GM18951 (cell line): ENCODE data around the gene AGBL5.

Experiments used
- POLR2A ChIP-seq: IDR thresholded peaks from 4 replicates; pipeline ENCODE4 v1.6.1; 2011; ENCODE audit warnings: mild to moderate bottlenecking; ENCODE audit not compliant: insufficient read length, insufficient read depth; ENCODE audit errors: extremely low read depth
- in situ Hi-C: fragments of 300-500 bp; cut with MboI; formaldehyde crosslinking; loops from one replicate; pipeline ENCODE4 v1.12.0; 2022; ENCODE audit warnings: low sequenced_read_pairs, mixed read lengths, inconsistent platforms; ENCODE audit not compliant: unreplicated experiment

Gene AGBL5

DNA sequence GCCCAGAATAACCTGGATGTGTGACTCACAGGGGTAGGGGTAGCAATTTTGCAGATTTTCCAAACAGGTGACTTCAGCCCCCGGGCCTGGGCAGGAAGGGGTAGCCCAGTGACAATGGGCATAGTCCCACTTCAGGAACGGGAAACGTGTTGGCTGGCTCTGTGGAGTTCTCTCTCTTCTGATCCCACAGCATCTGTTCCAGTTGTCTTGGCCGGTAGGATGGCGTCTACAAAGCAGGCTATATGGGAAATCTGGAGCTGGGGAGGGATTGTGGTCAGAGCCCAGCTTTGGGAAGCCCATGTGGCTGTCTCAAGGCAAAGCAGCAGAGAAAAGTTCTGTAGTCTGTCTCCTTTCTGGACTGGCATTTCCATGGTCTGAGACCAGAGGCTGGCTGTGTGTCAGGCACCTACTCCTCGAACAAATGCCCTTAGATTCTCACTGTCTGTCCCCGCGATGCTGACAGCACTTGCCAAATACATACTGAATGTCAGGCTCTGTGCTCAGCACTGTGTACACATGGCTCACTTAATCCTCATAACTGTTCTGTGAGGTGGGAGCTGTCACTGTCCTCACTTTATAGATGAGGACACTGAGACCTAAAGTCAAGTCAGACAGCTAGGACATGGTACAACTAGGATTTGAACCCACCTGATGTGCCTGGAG is 36.6 kb upstream of the AGBL5 start:
- TF ChIP-seq POLR2A: no peak
- in situ Hi-C loops: no loop called here

DNA sequence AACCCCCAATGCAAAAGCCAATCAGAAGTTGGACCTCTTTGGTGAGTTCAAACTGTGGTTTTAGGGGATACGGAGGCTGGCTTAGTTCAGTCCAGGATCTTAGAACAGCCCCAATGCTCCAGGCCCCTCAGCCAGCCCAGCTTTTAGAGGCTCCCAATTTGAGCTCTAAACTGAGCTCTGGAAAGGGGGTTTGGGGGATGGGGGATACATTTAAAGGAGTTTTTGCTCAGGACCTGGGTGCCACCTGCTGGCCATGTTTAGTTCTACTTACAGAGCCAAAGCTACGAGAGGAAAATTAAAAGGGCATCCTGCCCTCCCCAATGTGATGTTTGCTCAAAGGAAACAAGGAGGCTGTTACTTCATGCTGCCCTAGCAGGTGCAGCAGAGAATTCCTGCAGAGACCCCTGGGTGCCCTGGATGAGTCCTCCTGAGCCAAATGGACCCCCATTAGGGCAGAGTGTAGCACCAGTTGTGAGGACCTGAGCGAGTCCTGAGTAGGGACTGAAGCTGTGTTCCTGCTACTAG is 34.6 kb upstream of the AGBL5 start:
- in situ Hi-C loops: no loop called here
- no peak for TF ChIP-seq POLR2A

DNA sequence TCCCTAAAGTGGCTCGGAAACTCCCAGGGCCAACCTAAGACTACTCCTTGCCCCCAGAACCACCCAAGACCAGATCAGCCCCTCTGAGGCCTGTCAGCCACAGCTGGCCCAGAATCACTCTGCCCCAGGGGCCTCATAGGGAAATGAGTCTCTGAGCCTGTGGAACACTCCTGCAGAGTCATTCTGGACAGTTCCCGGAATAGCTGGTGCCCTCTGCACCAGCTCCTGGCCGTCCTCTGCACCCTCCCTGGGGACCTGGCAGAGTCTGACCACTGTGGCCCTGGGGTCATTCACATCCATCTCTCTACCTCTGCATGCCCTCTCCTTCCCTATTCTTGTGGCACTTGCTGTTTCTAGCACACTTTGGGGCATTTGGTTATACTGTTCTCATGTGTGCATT is 33.3 kb upstream of the AGBL5 start:
- TF ChIP-seq POLR2A: no peak
- in situ Hi-C loops: no loop called here

DNA sequence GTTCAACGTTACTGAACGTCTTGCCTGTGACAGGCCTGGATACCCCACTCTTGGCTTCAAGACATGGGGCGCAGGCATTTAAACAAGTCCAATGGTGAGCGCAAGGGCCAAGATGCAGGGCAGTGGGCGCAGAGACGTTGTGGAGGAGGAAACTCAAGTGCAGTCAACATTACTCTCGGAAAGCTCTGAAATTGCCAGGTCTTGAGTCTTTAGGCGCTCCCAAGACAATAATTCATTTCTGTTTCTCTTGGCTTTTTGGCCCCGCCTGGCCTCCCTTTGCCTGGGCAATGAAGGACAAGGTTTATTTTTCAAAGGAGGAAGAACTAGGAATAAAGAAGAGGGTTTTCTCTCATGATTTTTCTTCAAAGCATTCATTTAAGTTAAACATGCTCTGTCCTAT is 32.0 kb upstream of the AGBL5 start:
- no peak for TF ChIP-seq POLR2A
- in situ Hi-C loops: no loop called here

DNA sequence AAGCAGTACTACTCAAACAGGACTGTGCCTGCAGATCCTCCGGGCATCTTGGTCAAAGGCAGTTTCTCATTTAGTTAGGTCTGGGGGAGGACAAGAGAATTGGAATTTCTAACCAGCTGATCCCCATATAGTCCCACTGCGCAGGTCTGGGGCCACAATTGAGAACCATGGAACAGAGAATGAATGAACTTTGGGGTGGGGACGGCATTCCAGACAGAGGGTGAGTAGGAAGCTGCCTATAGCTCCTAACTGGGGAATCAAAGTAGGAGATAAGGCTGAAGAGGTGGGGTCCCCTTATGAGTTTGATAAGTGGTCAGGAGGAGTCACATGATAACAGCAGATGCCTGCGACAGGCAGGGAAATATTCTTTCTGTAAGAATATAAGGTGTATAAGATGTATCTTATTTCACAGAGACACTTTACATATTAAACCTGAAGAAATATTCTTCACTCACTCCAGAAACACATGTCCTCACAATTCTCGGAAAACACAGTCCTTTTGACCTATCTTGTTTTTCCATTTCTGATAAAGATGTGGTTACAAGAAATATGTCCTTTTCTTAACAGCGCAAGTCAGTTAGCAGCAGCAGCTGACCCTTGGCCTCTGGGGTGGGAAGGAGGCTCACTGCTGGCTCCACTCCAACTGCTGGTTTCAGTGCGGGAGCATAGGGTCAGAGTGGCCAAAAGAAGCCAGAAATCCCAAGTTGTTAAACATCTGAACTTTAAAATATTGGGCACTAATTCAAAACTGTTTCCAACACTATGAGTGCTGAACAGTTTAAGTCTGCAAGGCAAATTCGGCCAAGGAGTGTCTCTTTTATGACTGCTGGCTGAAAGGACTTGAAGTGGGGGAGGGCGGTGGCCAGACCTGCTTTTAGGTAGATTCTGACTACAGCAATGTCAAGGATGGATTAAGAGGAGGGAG is 31.3 kb upstream of the AGBL5 start:
- in situ Hi-C loops: no loop called here
- no peak for TF ChIP-seq POLR2A

DNA sequence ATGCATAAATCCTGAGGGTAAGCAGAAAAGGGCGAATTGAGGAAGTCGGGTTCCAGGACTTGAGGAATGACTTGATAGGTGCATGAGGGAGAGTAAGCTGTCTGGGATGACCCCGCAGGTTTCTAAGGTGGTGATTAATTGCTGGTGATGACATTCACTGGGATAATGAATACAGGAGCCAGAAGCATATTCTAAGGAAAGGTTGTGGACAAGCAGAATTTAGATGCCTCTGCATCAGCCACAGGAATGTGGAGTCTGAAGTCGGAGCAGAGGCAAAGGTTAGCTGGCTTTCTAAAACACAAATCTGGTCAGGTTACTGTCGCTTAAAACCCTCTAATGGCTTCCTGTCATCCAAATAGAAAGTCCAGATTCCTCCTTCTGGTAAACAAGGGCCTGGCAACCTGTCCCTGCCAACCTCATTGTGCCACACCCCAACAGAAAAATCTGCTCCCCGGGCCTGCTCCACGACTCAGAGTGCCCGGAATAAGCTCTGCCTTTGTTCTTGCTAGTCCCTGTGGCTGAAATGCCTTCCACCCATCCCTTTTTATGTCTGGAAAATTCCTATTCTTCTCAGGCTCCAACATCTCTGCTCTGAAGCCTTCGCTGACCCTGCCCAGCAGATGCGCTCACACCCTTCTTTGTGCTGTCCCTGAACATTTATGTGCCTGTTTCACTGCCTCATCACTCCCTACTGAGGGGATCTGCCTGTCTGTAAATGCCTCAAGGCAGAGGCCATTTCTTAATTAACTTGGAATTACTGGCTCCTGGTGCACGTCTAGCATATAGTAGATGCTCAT is 30.0 kb upstream of the AGBL5 start:
- TF ChIP-seq POLR2A: no peak
- in situ Hi-C loops: no loop called here

DNA sequence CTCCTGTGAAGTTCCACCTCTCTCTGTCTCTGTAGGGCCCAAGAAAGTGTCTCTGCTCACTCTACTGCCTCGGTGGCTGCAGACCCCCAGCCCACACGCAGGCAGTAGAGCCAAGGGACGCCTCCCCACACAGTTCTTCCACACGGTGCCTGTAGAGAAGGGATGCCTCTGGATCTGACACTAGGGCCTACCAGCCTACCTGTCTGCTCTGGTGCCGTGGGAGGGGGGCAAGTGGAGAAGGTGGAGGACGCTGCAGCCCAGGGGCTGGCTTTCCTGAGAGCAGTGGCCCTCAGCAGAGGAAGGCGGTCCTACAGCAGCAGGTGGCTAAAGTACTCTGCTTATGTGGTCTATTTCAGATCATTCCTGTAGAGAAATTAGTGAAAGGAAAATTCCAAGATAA is 27.7 kb upstream of the AGBL5 start:
- TF ChIP-seq POLR2A: no peak

DNA sequence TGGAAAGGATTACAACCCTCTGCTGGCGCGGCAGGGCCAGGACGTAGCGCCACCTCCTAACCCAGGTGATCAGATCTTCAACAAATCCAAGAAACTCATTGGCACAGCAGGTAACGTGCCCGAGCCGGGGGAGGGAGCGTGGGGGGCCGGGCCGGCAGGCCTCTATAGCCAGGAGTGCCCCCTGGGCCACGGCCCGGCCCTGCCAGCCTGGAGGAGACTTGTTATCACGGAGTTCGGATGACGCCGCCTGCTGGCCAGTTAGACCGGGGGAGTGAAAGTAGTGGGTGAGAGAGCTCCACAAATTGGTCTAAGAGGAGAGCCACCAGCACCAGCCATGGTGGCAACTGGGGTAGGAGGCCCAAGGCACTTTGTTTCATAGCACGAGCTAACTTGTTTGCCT is 27.3 kb upstream of the AGBL5 start:
- TF ChIP-seq POLR2A: no peak
- in situ Hi-C loops: no loop called here

More for the DNA sequence above, 27.7 kb upstream of the AGBL5 start:
- in situ Hi-C loops: no loop called here

DNA sequence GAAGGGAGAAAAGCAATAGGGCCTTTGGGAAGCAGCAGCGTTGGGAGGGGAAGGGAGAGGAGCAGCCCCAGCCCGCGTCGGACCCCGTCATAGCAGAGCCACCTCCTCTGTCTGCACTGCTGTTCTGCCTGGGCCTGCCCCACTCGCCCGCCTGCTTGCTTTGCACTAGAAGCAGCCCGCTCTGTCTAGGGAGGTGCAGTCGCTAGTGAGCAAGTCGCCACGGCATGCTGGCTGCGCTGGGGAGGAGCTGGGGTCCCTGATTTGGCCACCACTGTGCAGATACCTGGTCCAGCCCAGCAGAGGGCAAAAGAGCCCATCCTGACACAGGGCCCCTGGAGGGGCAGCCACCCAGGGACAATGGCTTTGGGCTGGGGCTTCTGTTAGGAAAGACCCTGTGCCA is 26.7 kb upstream of the AGBL5 start:
- TF ChIP-seq POLR2A: no peak
- in situ Hi-C loops: no loop called here

DNA sequence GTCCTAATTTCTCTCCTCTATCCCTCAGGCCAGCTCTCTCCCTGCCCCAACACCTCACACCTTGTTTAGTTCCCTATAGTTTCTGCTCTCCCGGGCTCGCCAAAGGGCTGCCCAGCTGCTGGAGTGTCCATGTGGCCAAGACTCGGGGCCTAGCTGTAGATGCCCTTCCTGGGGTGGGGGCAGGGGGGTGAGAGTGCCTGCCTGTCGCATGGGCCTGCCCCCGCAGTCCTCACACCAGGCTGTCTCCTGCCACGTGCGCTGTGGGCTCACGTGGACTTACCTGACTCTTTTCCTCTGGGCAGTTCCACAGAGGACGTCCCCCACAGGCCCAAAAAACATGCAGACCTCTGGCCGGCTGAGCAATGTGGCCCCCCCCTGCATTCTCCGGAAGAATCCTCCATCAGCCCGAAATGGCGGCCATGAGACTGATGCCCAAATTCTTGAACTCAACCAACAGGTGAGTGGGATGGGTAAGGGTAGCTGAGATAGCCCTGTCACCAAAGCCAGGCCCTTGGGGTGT is 26.1 kb upstream of the AGBL5 start:
- no peak for TF ChIP-seq POLR2A
- in situ Hi-C loops: no loop called here

DNA sequence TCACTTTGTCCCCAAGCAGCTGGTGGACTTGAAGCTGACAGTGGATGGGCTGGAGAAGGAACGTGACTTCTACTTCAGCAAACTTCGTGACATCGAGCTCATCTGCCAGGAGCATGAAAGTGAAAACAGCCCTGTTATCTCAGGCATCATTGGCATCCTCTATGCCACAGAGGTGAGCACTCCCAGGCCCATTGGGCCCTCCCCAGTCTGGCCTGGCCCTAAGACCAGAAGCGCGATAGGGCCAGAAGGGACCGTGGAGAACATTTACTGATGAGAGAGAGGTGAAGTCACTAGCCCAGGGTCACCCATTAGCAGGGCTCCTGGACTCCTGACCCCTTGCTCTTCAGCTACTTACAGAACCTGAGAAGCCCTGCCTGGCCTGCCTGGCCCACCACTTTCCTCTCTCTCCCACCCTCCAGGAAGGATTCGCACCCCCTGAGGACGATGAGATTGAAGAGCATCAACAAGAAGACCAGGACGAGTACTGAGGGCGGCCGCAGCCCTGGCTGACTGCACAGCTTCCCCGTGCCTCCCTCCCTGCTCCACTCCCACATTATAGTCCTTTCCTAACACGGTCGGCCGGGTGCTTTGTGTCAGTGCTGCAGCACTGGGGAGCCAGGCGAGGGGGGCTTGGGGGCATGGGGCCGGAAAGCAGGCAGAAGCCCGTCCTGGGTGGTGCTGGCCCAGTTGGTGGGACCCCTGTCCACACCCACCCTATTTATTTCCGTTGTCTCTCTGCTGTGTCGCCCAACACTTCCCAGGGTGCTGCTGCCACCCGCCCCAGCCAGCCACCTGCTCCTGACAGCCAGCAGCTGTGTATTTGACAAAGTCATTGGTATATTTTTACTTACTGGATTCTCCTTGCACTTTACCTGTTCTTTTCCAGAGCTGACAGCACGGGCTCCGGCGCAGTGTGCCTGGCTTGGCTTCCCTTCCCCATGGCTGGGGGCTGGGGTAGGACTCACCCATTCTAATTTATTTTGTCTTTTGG is 25.3 kb upstream of the AGBL5 start:
- in situ Hi-C loops: no loop called here
- TF ChIP-seq POLR2A: no peak

DNA sequence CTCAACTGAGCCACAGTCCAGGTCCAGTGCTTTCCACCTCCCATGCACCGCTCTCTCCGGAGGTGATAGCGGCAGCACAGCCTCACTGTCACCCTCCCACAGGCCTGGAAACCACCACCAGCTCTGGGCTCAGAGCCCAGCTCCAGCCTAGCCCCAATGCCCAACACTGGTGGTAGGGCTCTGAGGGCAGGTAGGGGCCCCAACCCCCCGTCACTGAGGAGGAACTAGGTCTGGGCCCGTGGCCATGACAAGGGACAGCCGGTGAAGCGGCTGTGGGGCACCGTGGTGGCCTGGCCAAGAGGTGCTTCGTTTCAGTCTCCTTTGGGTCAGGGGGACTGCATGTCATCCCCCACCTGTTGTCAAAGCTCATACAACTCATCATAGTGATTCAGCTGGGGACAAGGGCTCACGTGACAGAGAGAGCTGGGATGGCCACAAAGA is 24.2 kb upstream of the AGBL5 start:
- no peak for TF ChIP-seq POLR2A
- in situ Hi-C loops: no loop called here

DNA sequence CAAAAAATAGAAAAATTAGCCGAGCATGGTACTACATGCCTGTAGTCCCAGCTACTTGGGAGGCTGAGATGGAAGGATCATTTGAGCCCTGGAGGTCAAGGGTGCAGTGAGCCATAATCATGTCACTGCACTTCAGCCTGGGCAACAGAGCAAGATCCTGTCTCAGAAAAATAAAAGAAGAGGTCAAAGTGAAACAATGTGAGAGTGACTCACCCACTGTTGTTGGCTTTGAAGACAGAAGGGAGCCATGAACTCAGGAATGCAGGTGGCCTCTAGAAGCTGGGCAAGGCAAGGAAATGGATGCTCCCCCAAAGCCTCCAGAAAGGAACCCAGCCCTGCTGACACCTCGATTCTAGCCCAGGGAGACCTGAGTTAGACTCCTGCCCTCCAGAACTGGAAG is 22.4 kb upstream of the AGBL5 start:
- in situ Hi-C loops: no loop called here
- no peak for TF ChIP-seq POLR2A
